ENCODE measurements around the gene CIAO3.

Gene CIAO3

DNA sequence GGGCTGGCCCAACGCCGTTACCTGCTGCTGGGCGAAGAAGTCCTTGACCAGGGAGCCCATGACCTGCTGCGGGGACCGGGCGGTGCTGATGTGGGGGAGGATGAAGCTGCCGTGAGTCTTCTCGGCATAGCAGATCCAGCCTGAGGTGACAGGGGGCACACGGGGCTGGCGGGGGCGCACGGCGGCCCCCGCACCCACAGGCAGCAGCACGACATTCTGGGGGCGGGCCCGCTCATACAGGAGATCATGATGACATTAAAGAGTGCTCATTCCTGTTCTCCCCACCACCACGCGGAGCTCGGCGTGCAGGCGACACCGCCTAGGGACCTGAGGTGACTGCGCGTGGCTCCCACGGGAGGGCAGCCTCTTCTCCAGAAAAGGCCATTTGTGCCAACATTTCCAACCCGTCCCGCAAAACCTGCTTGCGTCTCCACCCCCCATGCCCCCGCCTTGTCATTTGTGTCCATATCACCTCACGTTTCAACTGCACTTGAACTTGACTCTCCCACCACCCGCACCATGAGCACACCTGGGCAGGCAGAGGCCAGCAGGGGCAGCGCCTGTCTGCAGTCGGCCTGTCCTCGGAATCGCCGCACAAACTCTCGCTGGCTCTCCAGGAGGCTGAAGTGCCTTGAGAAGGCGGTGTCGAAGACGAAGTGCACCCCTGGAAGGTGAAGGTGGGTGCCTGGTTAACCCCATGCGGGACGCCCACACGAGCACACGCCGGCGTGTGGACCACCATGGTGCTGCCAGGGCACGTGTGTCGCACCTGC, 6.4 kb downstream of the CIAO3 start:
- DNase-seq = no peak

DNA sequence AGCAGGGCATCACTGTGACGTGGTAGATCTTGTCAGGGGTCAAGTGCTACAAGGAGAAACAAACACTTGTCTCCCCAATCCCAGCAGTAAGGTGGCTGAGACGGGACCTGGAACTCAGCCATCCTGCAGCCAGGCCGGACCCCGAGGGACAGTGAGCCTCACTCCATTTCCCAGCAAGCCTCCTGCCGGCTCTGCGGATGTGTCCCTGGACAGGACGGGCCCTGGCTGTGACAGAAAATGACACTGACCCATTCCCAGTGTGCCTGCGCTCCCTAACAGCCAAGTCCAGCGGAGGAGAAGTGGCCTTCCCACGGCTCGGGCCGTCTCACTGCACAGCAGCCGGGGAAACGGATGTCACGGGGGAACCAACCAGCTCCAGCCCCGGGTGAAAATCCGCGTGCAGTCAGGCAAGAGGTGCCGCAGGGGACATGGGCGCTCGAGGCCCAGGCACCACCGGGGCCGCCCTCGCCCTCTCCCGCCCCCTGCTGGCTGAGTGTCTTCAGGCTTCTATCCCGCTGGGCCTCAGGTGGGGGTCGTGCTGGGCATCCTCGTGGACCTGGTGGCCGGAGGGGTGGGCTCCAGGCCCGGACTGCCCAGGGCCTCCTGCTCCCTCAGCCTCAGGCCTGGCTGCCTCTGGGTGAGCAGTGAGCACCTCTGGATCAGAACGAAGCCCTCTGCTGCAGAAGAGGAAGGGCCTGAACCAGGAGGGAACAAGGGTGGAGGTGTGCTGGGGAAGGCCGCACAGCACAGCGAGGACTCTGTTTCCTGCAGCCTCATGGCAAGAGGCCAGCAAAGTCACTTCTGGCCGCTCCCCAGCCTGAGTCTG, 7.2 kb downstream of the CIAO3 start:
- DNase-seq = no peak

DNA sequence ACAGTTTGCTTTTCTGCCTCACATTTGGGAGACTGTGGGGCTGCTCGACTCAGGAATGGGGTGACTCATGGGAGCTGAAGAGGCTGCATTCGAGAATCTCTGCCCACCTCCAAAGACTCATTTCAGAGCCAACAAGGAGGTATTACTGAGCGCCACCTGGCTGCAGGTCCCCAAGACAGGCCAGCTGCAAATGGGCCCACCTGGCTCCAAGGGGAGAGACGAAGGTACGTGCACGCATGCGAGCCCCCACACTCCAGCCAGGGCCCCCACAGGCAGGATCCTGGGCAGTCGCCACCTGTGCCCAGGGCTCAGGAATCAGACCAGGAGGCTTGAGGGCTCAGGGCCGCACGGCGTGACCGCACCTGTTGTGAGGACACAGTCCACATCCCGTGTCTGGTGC, 7.9 kb downstream of the CIAO3 start:
- no peak for DNase-seq

DNA sequence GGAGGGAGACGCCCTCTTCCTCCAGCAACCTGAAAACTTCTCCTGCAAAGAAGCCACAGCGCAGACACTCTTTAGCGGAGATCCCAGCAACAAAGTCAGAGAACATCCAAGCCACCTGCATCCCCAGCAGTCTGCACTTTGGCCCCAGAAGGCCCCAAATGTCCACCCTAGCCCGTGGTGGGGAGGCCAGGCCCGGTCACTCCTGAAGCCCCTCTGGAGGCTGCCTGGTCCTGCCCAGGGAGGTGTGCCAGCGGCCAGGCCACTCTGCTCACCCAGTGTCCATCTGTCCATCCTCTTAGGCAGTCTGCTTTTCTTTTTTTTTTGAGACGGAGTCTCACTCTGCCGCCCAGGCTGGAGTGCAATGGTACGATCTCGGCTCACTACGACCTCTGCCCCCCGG, 8.5 kb downstream of the CIAO3 start:
- no peak for DNase-seq

DNA sequence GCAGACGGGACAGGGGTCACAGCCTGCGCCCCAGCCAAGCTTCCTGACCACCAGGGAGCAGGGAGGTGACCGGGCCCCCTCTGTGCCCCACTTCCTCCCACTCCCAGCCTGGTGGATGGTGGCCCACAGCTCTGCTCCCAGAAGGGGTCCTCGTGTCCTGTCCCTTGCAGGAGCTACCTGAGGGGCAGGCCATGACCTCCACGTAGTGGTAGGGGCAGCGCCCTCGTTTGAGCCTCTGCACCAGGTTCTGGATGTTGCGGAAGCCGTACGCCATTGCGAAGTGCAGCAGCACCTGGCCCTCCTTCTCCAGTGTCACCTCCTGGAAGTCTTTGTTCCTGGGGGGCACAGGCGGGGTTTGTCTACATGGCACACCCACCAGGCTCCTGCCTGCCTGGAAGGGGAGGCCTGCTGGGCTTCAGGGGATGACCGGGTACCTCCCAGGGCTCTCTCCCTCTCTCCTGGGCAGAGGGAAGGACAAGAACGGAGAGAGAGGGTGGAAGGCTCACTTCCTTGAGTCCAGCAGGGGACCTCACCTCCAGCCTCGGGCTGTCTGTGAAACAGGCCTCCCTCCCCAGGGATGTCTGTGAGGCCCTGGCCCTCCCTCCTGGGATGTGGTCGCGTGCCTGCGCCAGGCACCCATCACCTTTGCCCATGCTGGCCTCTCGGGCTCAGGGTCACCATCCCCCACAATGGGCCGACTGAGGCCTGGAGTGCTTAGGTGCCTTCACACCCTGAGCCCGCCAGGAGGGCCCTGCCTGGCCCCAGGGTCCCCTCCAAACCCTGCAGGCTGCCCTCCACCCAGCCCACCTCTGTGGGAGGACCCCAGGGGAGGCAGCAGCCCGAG, 9.9 kb downstream of the CIAO3 start:
- DNase-seq = no peak

DNA sequence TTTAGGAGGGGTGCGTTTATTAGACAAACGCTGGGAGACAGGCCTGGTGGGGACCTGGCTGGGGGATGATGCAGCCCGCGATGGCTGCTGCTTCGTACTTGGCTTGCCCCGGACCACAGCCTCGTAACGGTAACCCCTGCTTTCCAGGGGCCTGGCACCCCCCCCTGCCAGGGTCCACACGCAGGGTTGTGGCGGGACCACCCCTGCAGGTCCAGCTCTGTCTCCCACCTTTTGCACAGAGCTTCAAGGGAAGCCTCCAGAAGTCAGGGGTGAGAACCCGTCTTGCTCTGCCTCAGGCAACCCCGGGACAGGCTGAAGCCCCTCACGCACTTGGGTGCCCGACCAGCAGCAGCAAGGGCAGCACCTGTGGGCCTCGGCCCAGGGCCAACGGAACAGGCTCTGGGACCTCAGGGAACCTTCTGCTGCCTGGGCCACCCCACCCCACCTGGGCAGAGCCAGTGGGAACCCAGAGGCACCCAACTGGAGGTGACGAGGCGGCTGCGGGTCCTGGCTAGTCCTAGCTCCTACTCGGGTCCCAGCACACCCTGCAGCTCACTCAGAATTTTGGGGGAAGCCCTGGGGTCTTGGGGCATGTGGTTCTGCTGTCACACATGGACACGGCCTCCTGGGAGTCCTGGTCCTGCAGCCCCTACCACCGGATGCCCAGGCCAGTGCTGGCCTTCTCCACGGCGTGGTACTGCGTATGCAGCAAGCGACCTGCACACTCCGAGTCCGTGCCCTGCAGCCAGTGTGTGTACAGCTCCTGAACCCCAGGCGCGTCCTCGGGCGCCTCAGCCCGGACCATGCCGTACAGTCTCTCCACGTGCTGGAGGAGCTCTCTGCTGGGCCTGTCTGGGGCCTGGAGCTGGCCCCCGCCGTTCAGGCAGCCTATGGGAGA, 10.8 kb downstream of the CIAO3 start:
- no peak for DNase-seq

DNA sequence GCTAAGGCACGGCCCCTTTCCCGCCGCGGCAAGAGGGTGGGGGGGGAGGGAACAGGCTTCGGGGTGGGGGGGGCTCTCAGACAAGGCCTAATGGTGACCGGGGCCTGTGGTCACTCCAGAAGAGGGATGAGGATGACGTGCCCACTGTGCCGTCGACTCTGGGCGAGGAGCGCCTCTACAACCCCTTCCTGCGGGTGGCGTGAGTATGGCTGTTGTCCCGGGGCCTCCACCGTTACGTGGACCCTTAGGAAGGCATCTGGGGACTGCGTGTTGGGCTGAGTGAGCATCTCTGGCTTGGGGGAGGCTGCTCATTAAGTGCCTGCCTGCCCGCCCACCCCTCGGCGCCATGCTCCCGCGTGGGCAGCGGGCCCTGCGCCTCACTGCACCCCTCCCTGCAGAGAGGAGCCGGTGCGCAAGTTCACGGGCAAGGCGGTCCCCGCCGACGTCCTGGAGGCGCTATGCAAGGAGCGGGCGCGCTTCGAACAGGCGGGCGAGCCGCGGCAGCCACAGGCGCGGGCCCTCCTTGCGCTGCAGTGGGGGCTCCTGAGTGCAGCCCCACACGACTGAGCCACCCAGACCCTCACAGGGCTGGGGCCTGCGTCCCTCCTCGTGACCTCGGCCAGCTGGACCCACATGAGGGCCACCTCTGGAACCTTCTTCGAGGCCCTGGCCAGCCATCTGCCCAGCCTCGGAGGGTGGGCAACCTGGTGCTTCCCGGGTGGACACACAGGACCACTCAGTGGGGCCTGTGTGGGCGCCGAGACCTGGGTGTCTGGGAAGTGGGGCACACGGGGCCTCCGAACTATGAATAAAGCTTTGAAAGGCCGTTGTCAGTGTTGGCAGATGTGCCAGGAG, 11.7 kb downstream of the CIAO3 start:
- DNase-seq = no peak

DNA sequence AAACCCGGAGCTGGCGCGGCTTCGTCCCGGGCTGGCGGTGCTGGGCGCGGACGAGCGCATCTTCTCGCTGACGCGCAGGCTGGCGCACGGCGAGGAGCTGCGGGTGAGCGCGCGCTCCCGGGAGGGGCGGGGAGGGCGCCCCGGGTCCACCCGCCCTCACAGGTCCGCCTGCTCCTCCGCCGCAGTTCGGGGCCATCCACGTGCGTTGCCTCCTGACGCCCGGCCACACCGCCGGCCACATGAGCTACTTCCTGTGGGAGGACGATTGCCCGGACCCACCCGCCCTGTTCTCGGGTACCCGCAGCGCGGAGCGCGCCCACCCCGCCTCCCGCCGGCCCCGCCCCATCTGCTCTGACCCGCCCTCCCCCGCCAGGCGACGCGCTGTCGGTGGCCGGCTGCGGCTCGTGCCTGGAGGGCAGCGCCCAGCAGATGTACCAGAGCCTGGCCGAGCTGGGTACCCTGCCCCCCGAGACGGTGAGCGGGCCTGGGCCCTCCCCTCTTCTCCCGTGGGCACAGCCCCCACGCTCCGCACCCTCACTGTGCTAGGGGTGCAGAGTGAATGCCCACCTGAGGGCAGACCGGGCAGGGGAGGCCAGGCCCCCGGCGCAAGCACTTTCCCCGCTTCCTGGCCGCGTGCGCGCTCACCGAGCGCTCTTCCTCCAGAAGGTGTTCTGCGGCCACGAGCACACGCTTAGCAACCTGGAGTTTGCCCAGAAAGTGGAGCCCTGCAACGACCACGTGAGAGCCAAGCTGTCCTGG, 12.5 kb downstream of the CIAO3 start:
- DNase-seq = no peak

DNA sequence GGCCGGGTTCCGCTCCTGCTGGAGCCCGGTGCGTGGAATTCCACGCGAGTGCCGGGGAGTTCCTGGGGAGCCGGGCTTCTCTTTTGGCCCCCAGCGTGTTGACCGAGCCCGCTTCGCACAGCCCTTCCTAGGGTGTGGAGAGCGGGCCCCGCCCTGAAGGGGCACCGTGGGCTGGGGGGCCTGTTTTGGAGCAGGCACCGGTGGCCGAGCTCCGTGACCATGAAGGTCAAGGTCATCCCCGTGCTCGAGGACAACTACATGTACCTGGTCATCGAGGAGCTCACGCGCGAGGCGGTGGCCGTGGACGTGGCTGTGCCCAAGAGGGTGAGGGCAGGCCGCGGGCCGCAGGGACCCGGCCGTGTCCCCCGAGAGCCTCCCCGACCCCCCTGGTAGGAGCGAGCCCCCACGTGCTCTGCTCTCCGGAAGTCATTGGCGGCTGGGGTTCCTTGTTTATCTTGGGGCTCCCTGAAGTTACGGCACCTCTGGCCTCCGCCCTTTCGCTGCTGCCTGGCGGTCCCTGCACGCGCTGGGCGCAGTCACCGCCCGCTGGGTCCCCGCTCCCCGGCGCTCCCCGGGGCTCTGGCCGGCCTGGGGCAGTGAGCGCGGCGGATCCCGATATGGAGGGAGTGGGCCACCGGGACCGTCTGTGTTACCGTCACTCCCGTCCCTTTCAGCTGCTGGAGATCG, 13.4 kb downstream of the CIAO3 start:
- DNase-seq = no peak

DNA sequence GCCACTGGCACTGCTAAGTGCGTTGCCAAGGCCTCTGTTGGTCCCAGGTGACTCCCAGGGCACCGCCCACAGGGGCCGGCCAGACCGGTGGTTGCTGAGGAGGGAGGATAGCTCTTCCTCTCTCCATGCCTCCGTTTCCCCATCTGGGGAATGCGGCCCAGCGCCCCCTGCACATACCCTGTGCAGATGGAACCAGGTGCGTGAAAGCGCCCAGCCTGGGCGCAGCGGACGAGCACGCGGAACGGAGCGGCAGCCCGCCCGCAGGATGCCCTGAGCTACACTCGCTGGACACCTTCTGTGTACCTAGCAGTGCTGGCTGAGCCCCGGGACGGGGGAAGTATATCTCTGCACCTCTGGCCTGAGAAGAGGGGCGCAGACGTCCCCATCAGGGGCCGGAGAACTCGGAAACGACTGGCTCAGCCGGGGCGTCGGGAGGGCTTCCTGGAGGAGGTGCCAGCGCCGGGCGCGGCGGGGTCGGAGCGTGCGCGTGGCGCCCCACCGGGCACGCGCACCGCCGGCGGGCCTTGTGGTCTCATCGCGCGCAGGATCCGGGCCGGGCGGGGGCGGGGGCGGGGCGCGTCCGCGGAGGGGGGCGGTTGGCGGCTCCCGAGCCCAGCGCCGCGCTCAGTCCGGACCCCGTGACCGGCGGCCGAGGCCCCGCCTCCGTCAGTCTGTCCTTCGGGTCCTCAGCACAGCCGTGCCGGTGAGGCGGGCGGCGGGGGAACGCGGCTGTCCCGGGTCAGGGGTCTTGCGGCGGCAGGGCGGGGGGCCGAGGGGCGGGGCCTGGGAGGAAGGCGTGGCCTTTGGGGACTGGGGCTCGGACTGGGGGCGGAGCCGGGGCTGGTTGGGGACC, 14.1 kb downstream of the CIAO3 start, which contains the start of the genes CCDC78 and HAGHL:
TSS of gene CCDC78 (minus strand) at position 6 of the 853 bp plus-strand sequence. CDS start 76 bp downstream, outside the sequence.
TSS of gene HAGHL (plus strand) at position 669 of the 853 bp plus-strand sequence. CDS start 404 bp downstream, outside the sequence.
- DNase-seq = no peak

DNA sequence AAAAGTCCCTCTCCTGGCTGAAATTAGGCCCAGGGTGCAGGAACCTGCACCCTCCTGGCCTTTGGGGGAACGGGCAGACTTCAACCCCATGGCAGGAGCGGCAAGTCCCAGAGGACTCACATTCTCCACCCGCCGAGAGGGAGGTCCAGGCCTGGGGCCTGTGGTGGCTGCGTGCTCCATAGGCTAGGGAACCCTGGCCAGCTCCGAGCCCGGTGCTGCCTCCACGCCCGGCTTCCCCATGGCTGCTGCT, 14.7 kb downstream of the CIAO3 start:
- DNase-seq = no peak

DNA sequence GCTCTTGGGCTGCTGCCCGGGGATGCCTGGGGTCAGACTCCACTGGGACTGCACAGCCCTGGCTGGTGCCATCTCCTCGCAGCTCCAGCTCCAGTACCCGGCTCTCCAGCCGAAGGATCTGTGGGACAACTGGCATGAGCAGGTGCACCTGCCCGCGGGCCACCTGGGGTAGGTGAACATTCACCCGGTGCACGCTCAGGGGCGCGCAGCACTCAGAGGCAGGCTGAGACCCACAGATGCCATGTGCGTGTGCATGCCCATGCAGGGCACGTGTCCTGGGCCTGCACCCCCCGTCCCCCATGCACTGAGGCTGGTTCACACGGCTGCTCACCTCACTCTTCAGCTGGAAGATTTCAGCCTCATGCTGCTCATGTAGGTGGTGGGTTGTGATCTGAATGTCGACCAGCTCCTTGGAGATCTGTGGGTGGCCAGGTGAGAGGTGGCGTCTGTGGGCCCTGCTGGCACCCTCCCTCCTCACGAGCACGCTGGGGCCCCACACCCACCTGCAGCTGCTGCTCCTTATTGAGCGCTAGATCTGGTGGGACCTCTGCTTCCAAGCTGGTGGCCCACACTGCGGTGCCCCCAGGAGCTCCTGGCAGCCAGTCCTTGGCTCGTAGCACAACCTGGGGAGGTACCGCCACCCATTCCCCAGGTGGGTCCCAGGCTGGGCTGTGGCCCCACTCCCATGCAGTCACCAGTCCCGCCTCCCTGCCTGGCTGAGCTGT, 15.2 kb downstream of the CIAO3 start:
- no peak for DNase-seq

DNA sequence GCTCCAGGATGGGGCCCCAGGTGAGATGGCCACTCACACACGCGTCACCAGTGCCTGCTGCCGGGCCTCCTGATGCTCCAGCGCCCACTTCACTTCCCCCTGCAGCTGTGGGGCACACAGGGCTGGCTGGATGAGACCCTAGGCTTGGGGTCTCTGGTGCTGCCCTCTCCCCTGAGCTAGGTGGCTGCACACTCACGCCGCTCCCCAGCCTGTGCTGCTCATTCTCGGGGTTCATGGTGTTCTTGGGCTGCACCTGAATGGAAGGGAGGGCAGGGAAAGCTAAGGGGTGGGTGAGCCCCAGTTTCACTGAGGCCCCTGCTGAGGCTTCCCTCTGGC, 15.8 kb downstream of the CIAO3 start:
- no peak for DNase-seq

DNA sequence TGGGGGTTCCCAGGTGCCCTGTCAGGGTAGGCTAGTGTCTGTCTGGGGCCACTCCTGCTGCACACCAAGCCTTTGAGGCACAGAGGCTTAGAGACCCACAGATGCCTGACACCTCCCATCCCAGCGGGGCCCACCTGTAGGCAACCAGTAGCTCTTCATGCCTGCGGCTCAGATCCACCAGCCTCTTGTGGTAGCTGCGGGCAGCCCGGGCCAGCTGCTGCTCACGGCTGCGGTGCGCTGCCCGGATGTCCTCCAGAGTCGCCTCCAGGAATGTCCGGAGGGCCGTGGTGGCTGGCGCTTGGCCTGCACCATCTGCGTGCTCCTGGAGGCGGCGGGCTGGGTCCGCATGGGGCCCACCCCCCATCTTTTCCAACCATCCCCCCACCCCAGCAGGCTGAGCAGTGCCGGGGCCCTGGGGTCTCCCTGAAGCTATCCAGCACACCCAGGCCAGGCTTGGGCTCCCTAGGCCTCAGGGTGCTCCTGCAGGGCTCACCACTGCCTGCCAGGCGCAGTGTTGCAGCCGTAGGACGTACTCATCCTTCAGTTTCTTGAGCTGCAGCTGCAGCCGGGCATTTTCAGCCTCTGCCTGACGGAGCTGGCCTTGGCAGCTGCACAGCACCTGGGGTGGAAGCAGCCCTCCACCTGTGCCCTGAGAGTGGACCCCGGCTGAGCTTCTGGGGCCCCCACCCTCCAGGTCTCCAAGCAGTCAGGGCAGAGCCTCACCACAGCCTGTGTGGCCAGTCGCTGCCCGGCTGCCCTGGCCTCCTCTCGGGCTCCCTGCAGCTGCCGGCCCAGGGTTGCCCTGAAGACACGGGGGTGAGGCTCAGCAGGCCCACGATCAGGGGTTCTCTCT, 16.4 kb downstream of the CIAO3 start:
- DNase-seq = no peak

DNA sequence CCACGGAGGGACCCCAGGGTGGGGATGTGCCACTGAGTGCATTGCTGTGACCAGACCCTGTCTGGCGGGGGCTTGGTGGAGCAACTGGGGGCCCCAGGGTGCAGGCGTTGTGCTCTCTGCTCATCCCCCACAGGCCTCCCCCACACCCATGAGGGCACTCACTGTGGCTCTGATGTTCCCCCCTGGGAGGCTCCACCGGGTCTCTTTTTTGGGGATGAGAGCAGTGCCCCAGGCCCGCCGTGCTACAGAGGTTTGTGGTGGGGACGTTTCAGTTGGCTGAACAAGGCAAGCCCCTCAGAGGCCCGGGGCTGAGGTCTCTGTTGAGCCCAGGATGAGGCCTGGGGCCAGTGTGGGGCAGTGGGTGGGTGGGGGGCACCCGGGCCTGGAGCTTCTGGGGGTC, 17.1 kb downstream of the CIAO3 start:
- no peak for DNase-seq

DNA sequence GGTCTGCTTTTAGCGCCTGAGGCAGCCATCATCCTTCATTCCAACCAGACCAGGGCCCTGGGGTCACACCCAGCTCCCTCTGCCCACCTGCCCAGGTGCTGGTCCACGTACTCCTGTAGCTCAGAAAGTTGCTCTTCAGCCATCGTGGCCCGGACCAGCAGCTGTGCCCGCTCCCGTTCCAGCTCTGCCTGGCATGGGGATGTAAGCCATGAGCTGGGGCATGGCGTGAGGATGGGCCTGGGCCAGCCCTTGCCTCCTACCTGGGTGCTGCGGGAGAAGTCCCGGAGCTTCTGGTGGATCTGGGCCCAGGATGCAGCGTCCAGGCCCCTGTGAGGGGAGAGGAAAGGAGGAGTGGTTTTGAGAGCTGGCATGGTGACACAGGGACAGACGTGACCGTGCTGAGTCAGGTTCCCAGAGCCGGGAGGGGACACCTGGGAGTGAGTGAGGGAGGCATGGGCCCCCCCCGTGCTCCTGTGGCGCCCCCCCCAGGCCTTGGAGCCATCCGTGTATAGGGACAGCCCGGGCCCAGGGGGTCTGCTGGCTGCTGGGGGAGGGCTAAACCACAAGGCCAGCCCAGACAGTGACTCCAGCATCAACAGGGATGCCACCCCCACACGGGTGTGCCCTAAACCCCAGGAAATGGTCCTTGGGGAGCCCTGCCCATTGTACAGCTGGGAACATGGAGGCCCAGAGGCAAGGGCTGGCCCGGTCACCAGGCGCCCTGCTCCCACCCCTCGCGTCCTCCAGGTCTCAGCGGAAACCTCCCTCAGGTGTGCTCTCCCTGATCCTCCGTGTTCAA, 17.8 kb downstream of the CIAO3 start:
- no peak for DNase-seq

Measured in NCI-H524 treated with DMSO at 0.1 percent for 48 hours (cell line).